GM21528 (cell line): Measurements from ENCODE around the gene AVP.

Experiments used
- ATAC-seq: cut with Tn5 transposase; IDR thresholded peaks from one replicate; pipeline ENCODE4 v1.9.1; 2021; ENCODE audit warnings: mild to moderate bottlenecking, moderate library complexity; ENCODE audit not compliant: unreplicated experiment, low FRiP score

Gene AVP

GRCh38 chr20:3059489-3059888 lies 25.0 kb downstream of the AVP start:
- ATAC-seq = no peak

GRCh38 chr20:3051385-3052019 lies 33.0 kb downstream of the AVP start:
- no peak for ATAC-seq

GRCh38 chr20:3047486-3048419 lies 36.8 kb downstream of the AVP start:
- ATAC-seq = no peak

- ATAC-seq = no peak
Observed at GRCh38 chr20:3046677-3047462, 37.7 kb downstream of the AVP start.

GRCh38 chr20:3045816-3046676 lies 38.5 kb downstream of the AVP start, which contains the start of gene MRPS26:
Gene MRPS26 (plus strand): TSS chr20:3046052. CDS start chr20:3046069, 17 bp downstream.
- peak; percentile 85 for ATAC-seq

- ATAC-seq = peak; percentile 44
Observed at GRCh38 chr20:3045042-3045815, 39.3 kb downstream of the AVP start.

GRCh38 chr20:3044336-3044965 lies 40.1 kb downstream of the AVP start:
- no peak for ATAC-seq

- ATAC-seq = no peak
Observed at GRCh38 chr20:3043322-3043721, 41.2 kb downstream of the AVP start, which contains the start of gene GNRH2. Gene GNRH2 (plus strand): TSS chr20:3043622. CDS start chr20:3044415, 793 bp downstream.

- ATAC-seq = no peak
Observed at GRCh38 chr20:3042625-3043024, 41.9 kb downstream of the AVP start.

- ATAC-seq = no peak
Observed at GRCh38 chr20:3041854-3042409, 42.6 kb downstream of the AVP start.

- no peak for ATAC-seq
Observed at GRCh38 chr20:3040086-3040485, 44.4 kb downstream of the AVP start.

GRCh38 chr20:3039426-3039825 lies 45.1 kb downstream of the AVP start:
- no peak for ATAC-seq

- ATAC-seq = no peak
Observed at GRCh38 chr20:3038454-3038853, 46.1 kb downstream of the AVP start.

- ATAC-seq = no peak
Observed at GRCh38 chr20:3037654-3038053, 46.9 kb downstream of the AVP start.

GRCh38 chr20:3032624-3033023 lies 51.9 kb downstream of the AVP start:
- ATAC-seq = no peak
